H1 (cell line): Measurements from ENCODE around the gene DDX56. TPM values are rescaled to one million over a fixed set of nuclear protein-coding genes. Genes with fewer than 3 reads are reported as not detected.

Experiments
- EP300 ChIP-seq, 2 experiments: IDR thresholded peaks; 1 replicate in 1 of 2; 2 replicates in 1 of 2; pipeline ENCODE4 v1.6.1; 2011 to 2012; ENCODE audit warnings: low read depth in 2 of 2, low read length in 2 of 2, mild to moderate bottlenecking in 2 of 2, borderline replicate concordance in 1 of 2, inconsistent platforms in 1 of 2, moderate library complexity in 1 of 2
- GTF2F1 ChIP-seq: IDR thresholded peaks from 2 replicates; pipeline ENCODE4 v1.6.1; 2012; ENCODE audit warnings: low read depth, low read length, improper control_type of control experiment, borderline replicate concordance
- HDAC6 ChIP-seq: IDR thresholded peaks from one replicate; pipeline ENCODE4 v1.7.1; 2012; ENCODE audit warnings: low read depth, mild to moderate bottlenecking, inconsistent platforms, low read length, moderate library complexity
- JUN ChIP-seq: IDR thresholded peaks from 2 replicates; pipeline ENCODE4 v1.6.1; 2011; ENCODE audit warnings: low read depth, mild to moderate bottlenecking, improper control_type of control experiment, low read length
- JUND ChIP-seq: IDR thresholded peaks from 2 replicates; pipeline ENCODE4 v1.6.1; 2011; ENCODE audit warnings: mild to moderate bottlenecking, improper control_type of control experiment, low read length
- RXRA ChIP-seq: IDR thresholded peaks from 2 replicates; pipeline ENCODE4 v1.6.1; 2011; ENCODE audit warnings: low read depth, mild to moderate bottlenecking, low read length, moderate library complexity; ENCODE audit not compliant: insufficient read depth
- SAP30 ChIP-seq: fragments of 300-600 bp; sonication (generic); IDR thresholded peaks from 2 replicates; pipeline ENCODE4 v1.7.1; 2012; ENCODE audit warnings: low read length, moderate library complexity, mild to moderate bottlenecking, inconsistent platforms; ENCODE audit not compliant: insufficient read depth, insufficient replicate concordance
- YY1 ChIP-seq: IDR thresholded peaks from 2 replicates; pipeline ENCODE4 v1.6.1; 2011; ENCODE audit warnings: low read depth, mild to moderate bottlenecking, low read length
- polyA plus RNA-seq, 7 experiments: library from polyadenylated mRNA; depleted of rRNA in 3 of 7; stranded (reverse) in 5 of 7; unstranded in 2 of 7; fragments of >200 nt in 5 of 7; fragments of 200-250 nt in 2 of 7; gene quantifications; 1 replicate in 5 of 7; 2 replicates in 1 of 7; 4 replicates in 1 of 7; pipeline versions ENCODE4 v1.2.1 to v1.2.3, GENCODE V29; 2011 to 2013; ENCODE audit warnings: missing spikeins in 2 of 7, mixed read lengths in 2 of 7
- total RNA-seq: library from RNA; stranded (reverse); fragmentation: NEBNext Ultra II Directional; extraction: Animal tissue kit (Norgen Biotek cat#: 25700); gene quantifications from 2 replicates; pipeline ENCODE4 v1.2.1, GENCODE V29; 2021

DDX56 gene
- total and polyA plus RNA-seq, 2 of the 8 experiments (the other 6 are each of a cell fraction or from before 2014, with no cell fraction given), result 56.9 to 81.6 TPM

- TF ChIP-seq JUND (no peak), RXRA (no peak), EP300 (IDR thresholded peaks at IDR 0.05; ENCODE audit: borderline replicate concordance in 1 of 2, low read depth in 2 of 2, low read length in 2 of 2) (no peak), YY1 (peak; percentile 32; the same call in 1 of the 2 replicates), GTF2F1 (no peak), JUN (no peak), SAP30 (no peak), HDAC6 (no peak)
Observed at GRCh38 chr7:44534501-44534900, 39.2 kb downstream of the DDX56 start (continued).
